Measurements from ENCODE around the gene SCO1. TPM values are rescaled to one million over a fixed set of nuclear protein-coding genes. Genes with fewer than 3 reads are reported as not detected.

Gene SCO1
- total RNA-seq, 4 donors from 2014 or later = 31.2 to 36.0 (median 34.9) TPM

GRCh38 chr17:10629706-10630105 is 67.6 kb downstream of the SCO1 start:
- TF ChIP-seq CTCF (IDR thresholded peaks at IDR 0.05) (no peak), POLR2A (IDR thresholded peaks at IDR 0.05) (no peak)
- H3K4me1 ChIP-seq = no peaks in the 10 kb centered on the region
- intact Hi-C loops (cut with DNase I) = loop anchor here (10.0 kb wide), 1 partner anchor 705 kb away; no protein-coding TSS in a partner anchor
- H3K36me3 ChIP-seq = no peaks in the 10 kb centered on the region
- H3K27me3 ChIP-seq = no peaks in the 10 kb centered on the region
- whole genome bisulfite sequencing, 2 donors = 92 to 95% methylated on average over 12 of the region's 12 CpGs
- no peak for DNase-seq
- H3K9me3 ChIP-seq = no peaks in the 10 kb centered on the region
- H3K27ac ChIP-seq = no peak overlapping the region
- H3K4me3 ChIP-seq (replicated peaks in 1 of 3) = no peak overlapping the region

DNA sequence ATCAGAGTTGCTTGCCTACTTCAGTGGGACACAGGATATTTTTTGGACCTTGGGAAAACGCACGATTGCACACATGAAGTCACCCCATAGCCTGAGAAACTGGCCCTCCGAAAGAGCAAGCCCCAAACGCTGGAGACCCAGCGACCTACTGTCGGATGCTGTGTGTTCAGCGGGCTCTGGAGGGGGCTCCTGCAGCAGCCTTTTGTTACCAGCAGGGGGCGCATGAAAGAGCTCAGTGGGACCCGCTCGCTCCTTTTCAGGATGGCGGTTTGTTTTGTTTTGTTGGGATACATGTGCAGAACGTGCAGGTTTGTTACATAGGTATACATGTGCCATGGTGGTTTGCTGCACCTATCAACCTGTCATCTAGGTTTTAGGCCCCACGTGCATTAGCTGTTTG is 68.6 kb downstream of the SCO1 start:
- DNase-seq = no peak
- intact Hi-C loops (cut with DNase I) = loop anchor here (10.0 kb wide), 1 partner anchor 704 kb away; no protein-coding TSS in a partner anchor
- Histone ChIP-seq H3K4me1 (no peaks in the 10 kb centered on the region), H3K27ac (no peak overlapping the region), H3K36me3 (no peaks in the 10 kb centered on the region), H3K4me3 (replicated peaks in 1 of 3) (no peak overlapping the region), H3K9me3 (no peaks in the 10 kb centered on the region), H3K27me3 (no peaks in the 10 kb centered on the region)
- 85 to 88% methylated on average over 13 of the region's 13 CpGs for WGBS, 2 donors
- TF ChIP-seq CTCF (IDR thresholded peaks at IDR 0.05) = peak in 1 of 6 experiments; percentile 24
- TF ChIP-seq POLR2A (IDR thresholded peaks at IDR 0.05) = no peak

DNA sequence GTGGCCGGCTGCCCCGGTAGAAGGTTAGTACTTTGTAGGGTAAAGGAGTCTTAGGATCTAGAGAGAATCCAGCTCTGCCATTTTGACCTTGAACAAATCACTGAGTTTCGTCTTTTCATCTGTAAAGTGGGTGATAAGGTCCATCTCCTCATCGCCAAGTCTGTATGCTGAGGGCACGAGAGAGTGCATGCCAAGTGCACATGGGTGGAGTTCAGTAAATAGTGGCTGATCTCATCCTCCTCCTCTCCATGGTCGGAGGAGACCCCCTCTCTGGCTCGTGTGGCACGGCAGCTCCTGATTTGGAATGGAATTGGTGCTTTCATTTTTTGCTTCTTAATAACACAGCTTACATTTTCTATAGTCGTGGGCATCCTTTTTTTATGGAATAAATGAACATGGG is 70.9 kb downstream of the SCO1 start:
- Histone ChIP-seq H3K27ac (no peak overlapping the region), H3K4me3 (replicated peaks in 1 of 3) (no peak overlapping the region), H3K4me1 (no peaks in the 10 kb centered on the region), H3K36me3 (no peaks in the 10 kb centered on the region), H3K27me3 (no peaks in the 10 kb centered on the region), H3K9me3 (no peaks in the 10 kb centered on the region)
- WGBS, 2 donors = 81 to 82% methylated on average over 9 of the region's 9 CpGs
- intact Hi-C loops (cut with DNase I) = loop anchor here (10.0 kb wide), 1 partner anchor 702 kb away; no protein-coding TSS in a partner anchor
- no peak for TF ChIP-seq POLR2A (IDR thresholded peaks at IDR 0.05)
- TF ChIP-seq CTCF (IDR thresholded peaks at IDR 0.05) = no peak
- no peak for DNase-seq

- no peak for TF ChIP-seq POLR2A (IDR thresholded peaks at IDR 0.05)
- TF ChIP-seq CTCF (IDR thresholded peaks at IDR 0.05) = no peak
- 80 to 90% methylated on average over 11 of the region's 11 CpGs for WGBS, 2 donors
- Histone ChIP-seq H3K27ac (no peak overlapping the region), H3K4me1 (no peaks in the 10 kb centered on the region), H3K9me3 (no peaks in the 10 kb centered on the region), H3K36me3 (no peaks in the 10 kb centered on the region), H3K27me3 (no peaks in the 10 kb centered on the region), H3K4me3 (replicated peaks in 1 of 3) (no peak overlapping the region)
- no peak for DNase-seq
- intact Hi-C loops (cut with DNase I) = loop anchor here (5.0 to 10.0 kb wide), 2 partner anchors 308 to 700 kb away; no protein-coding TSS in a partner anchor
These were observed 72.4 kb downstream of the SCO1 start for GRCh38 chr17:10624969-10625368.

GRCh38 chr17:10623737-10624338 is 73.5 kb downstream of the SCO1 start:
- Histone ChIP-seq H3K27me3 (no peaks in the 10 kb centered on the region), H3K9me3 (no peaks in the 10 kb centered on the region), H3K36me3 (no peaks in the 10 kb centered on the region), H3K27ac (no peak overlapping the region), H3K4me1 (no peaks in the 10 kb centered on the region), H3K4me3 (replicated peaks in 1 of 3) (no peak overlapping the region)
- intact Hi-C loops (cut with DNase I) = loop anchor here (5.0 to 10.0 kb wide), 2 partner anchors 307 to 699 kb away; no protein-coding TSS in a partner anchor
- no peak for DNase-seq
- no peak for TF ChIP-seq CTCF (IDR thresholded peaks at IDR 0.05)
- no peak for TF ChIP-seq POLR2A (IDR thresholded peaks at IDR 0.05)
- WGBS, 2 donors = 84% methylated on average over 10 of the region's 10 CpGs
